ENCODE data around the gene COL27A1.

Gene COL27A1

DNA sequence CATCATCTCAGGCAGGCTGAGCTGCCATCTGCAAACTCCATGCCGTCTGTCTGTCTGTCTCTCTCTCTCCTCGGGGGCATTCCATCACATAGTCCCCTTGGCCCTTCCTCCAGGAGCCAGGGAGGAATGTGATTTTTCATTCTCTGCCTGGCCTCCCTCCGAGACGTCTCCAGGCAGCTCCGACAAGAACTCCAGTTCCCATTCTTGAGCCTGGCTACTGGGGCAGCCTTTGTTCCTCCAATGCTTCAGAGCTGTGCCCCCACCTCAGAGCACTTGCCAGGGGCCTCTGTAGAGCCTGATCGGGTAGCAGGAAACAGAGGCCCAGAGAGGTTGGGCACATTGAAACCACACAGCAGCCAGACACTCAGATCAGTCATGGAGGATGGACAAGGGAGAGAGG is 74.0 kb downstream of the COL27A1 start:
- DNase-seq = no peak

DNA sequence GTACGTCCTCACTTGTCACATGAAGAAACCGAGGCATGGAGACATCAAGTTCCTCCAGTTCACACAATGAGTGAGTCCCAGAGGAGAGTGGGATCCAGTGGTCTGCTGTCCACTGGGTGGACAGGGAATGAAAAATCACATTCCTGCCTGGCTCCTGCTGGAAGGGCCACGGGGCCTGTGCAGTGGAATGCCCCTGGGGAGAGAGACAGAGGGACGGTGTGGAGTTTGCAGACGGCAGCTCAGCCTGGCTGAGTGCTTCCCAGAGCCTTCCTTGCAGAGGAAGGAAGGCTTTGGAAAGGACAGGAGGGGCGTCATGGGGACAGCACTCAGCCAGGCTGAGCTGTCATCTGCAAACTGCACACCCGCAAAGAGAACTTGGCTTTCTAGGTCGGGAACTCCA is 74.7 kb downstream of the COL27A1 start:
- no peak for DNase-seq

DNA sequence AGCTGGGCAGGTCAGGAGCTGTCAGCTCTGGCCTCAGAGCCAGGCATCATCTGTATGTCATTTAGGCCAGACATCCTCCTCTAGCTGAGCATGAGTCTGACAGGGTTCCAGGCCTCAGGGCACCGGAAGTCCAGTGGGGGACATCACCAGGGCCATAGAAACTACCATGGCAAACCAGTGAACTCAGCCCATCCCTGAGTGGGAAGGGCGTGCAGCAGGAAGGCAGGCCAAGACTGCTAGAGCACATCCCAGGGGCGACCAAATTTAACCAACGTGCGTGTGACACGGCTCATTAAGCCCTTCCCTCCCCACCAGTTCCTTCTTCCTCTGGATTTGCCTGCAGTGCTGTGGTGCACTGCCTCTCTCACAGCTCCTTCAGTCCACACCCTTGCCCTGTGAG is 75.9 kb downstream of the COL27A1 start:
- DNase-seq = no peak

DNA sequence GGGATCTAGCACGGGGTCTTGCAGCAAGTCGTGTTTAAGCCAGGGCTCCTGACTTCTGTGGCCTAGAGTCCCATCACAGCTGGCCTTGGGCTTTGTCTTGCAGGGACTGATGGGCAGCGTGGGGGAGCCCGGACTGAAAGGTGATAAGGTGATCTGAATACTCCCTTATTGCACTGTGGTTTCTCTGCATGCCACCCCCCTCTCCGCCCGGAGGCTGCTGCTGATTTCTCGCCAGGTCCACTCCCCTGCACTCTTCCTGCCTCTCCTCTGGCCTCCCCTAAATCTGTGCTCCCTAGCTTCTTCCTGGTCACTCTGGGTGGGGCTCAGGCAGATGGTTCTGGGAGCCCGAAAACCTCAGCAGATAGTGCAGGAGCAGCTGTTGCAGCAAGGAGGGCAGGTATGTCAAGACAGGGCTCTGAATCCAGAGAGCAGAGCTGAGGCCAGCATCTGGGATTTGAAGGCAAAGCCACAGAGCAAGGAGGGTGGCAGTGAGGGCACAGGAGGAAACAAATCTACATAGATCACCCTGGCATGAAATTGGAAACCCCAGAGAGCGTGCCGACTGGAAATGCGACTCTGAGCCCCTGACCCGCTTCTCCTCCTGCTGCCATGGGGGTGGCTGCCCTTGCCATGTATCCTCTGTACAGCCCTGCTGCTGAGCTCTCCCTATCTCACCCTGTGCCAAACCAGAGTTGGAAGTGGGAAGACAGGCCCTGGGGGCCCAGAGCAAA is 76.5 kb downstream of the COL27A1 start:
- DNase-seq = no peak

DNA sequence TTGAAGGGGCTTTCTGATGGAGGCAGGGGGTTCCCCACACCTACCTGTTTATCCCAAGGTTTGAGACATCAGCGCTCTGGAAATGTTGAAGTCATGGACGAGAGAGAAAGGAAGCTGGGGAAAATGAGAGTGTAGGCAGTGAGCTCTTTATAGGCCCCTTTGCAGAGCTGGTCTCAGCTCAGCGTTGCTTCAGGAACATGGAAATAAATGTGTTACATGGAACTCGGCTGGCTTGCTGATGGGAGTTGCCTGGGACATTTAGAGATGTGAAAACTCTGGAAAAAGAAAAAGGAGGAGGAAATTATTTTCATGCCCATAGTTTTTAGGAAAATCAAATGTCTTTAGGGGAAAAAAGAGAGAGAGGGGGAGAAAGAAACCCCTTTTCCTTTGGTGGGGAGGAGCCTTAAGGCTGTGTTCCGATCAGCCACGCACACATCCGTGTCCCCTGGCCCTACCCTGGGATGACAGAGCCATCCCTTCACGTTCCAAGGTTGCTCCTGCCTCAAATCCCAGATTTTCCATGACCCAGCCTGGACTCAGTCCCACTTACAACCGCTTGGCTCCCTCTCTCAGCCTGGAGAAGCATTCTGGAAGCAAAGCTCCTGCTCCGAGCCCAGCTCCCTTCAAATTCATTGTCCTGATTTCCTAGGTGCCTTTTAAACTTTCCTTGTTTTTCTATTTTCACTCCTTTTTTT is 78.3 kb downstream of the COL27A1 start:
- DNase-seq = no peak

DNA sequence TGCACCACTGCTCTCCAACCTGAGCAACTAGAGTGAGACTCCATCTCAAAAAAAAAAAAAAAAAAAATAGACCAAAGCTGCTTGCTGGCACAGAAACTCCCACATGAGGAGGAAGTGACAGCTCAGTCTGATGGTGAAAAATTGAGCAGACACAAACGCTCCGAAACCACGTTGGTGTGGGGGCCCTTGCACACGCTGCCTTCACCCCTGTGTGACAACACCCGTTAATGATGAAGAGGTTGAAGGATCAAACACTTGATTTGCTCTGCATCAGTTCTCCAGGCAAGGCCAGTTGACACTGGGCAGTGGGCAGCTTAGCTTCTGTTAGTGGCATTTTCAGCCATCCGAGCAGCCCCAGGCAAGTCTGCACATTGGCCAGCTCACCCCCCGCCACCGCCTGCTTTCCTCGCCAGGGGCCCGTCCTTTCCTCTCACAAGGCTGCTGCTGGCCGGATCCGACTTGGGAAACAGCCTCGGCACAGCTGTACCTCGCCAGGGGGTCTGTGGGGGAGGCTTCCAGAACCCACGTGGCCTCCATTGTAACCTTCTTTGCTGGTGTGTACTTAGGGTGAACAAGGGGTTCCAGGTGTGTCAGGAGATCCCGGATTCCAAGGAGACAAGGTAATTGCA is 79.8 kb downstream of the COL27A1 start:
- DNase-seq = no peak

DNA sequence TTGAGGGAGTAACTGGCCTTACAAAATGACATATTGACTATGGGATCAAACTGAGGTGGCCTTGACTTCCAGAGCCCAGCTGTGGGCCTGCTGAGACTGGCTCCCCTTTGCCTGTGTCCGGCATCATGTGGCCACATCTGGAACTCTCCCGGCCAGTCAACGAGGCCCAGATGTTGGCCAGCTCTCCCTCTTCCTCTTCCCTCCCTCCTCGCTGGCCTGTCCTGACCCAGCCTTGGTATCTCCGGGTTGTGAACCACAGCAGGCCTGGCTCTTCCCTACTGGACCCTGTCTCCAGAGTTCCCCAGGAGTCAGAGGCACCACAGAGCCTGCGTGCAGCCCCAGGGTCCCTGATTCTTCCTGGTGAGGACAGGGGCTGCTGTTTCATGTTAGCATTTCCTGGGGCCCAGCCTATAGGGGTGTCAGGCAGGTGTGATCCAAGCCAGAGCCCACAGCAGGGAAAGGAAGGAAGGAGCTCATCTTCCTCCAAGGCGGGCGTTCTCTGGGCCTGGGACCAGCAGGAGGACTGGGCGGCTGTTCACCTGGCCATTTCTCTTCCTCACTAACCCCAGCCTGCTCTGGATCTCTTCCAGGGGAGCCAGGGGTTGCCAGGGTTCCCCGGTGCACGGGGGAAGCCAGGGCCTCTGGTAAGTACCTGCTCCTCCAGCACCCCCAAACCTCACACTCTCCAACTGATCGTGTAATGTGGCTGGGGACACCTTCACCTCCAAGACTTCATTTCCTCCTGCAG is 81.2 kb downstream of the COL27A1 start:
- no peak for DNase-seq

DNA sequence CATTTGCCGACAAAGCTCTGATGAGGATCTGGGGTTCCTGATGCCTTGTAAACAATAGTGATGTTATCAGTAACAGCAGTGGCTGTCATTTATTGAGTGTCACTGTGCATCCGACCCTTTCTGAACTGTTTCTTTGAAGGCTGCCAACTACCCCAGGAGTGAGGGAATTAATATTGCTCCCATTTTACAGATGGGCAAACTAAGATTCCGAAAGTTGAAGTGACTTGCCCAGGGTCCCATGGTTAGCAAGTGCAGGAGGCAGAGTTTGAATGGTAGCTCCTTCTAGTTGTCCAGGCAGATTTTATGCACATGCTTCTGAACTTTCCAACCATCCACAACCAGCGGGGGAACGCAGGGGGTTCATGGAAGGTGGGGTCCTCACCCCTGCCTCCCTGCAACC is 81.9 kb downstream of the COL27A1 start:
- no peak for DNase-seq

DNA sequence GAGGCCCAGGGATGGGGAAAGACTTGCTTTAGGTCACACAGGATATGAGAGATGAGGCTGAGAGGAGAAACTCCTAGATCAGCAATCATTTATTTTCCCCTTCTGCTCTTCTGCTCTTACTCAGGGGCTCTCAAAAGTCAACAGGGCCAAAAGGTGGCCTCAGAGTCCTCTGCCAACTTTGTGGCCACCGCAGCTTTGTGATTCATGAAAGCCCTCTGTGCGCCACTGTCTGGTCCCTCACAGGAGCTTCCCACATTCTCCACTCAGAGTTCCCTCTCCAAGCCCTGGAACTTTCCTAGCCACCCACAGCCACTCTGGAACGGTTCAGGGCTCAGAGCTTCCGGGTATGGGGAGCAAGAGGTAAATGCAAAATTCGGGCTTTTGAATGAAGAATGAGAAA is 82.4 kb downstream of the COL27A1 start:
- no peak for DNase-seq

DNA sequence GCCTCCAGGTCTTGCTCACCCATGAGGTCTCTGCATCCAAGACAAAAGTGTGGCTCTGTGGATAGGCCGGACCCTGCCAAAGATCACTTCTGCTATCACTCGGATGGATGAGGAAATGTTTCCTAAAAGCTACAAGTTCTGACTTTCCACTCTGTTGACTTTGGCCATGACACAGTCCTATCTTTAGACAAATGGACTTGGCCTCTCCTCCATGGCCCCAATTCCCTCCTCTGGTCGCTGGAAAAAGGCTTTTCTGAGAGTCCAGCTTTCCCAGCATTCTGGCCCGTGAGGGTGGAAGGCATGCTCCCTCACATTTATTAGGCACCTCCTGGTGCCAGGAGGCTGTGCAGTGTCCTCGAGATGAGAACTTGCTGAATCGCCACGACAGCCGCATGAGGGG is 83.1 kb downstream of the COL27A1 start:
- no peak for DNase-seq

DNA sequence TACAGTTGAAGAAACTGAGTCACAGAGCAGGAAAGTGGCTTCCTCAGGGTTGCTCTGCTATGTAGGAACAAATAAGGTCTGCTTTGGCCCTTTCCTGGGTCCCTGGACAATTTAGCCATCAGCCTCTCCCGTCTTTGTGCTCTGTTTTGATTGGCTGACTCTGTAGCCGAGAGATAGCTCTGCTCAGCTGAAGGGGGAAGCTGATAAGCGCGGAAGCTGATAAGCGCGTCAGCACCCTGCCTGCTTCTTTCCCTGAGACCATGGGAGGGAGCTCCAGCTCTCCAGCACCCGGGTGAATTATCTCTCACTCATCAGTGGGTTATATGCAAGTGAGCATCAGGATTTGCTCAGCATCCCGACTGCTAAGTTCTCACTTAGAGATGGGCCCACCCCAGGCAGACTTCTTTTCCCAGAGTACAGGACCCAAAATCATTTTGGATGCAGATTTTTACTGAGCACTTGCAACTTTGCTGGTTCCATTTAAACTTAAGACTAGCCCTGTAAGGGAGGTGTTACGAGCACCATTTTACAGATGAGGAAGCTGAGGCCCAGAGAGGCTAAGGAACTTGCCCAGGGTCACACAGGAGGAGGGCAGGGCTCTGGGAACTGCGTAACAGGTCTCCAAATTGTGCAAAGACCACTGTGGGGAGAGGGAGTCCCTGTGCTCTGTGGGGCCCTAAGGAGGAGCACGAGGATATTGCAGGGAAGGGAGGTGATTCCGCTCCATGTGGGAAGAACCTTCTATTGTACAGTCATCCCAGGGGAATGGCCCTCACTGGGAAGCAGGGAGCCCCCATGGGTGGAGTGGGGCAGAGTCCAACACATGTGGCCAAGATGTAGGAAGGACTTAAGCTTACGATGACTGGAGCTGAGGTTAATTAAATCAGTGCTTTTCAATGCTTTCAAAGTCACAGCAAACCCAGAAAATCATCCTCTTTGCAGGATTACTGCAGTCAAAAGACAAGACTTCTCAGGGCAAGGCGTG is 83.8 kb downstream of the COL27A1 start:
- no peak for DNase-seq

DNA sequence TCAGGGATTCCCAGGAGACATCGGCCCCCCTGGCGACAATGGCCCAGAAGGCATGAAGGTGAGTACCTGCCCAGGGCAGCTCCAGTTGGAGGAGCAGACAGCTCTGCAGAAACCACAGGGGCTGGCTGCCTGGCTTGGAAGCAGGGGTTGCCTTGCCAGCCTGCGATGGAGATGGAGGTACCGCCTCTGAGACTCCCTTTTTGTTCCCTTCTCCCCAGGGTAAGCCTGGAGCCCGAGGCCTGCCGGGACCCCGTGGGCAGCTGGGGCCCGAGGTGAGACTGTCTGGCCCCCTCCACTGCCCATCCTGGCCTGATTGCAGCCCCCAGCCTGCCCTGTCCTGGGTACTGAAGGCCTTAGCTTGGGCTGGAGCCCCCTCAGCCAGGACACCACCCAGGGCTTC is 84.9 kb downstream of the COL27A1 start:
- no peak for DNase-seq

DNA sequence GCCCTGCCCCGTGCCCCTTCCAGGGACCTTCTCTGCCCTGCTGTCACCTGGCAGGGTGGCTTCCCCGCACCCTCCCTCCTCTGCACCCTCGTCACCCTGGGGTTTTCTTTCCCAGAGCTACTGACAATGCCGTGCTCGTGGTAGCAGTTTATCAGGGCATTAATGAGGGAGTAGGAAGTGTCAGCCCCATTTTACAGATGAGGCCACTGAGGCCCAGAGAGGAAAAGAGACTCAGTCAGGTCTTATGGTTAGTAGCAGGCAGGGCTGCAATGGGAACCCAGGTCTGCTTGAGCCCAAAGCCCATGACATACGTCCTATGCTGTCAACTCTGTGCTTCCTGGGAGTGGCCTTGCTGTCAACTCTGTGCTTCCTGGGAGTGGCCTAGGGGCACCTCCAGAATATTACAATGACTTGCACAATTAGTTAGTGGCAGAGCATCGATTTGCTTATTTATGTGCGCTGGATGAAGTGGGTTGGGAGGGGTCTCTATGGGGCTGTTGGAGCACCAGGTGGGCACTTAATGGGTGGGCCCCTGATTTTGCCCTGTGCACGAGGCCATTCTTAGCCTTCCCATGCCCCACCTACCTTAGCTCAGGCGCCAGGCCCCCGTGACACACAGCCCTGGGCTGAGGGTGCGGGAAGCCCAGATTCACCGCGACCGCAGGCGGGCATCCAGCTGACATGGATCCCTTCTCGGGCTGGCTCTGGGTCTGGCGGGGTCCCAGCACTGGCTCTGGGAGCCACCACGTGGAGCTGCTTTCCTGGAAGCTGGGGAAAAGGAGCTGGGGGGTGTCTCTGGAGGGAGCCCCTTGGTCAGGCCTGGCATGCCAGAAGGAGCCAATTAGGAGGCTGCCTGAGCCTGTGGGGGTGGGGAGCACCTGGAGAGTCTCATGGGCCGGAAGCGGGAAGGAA is 85.6 kb downstream of the COL27A1 start:
- no peak for DNase-seq

DNA sequence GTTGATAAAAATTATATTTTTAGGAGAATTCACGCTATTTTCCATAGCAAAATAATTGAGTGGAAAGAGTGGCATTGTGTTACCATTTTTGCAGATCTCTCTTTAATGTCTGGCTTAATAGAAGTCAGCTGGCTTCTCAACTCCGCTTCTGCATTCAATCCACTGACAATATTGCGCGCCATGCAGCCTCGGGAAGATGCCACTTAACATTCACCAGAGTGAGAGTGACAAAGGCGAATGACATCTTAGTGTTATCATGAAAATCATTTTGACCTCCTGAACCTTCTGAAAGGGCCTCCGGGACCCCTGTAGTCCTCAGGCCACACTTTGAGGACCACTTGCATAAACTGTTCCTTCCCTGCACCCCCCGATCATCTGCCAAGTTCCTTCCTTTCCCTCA is 87.5 kb downstream of the COL27A1 start:
- no peak for DNase-seq

DNA sequence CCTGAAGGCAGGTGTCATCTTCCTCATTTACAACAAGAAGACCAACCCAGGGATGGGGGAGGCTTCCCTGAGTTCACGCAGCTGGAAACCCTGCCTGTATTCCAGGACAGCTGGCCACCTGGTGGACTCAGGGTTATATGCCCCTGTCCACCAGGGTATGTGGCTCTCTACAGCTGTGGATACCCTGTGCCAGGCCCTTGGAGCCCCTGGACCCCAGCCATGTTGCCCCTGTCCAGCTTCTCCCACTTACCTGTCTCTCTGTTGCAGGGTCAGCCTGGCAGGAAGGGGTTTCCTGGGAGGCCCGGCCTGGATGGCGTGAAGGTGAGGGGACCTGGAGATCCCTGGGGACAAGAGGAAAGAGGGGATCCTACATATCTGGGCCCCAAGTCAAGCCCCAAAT is 87.9 kb downstream of the COL27A1 start:
- DNase-seq = no peak

DNA sequence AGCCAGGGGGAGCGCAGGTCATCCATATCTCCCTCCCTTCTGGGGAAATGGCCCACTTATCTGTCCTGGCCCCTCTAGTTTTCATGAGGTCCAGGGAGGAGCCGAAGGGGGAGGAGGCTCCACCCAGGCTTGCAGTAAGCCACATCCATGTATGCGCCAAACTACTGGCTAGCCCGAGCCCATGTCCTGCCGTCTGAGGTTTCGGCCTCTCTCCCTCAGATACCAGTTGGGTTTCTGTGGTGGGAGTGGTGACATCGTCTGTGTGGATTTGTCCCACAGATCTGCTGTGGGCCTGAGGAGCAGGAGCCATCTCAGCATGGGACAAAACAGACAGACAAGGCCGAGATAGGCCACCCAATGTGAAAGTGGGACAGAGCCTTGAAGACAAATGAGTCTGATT is 89.2 kb downstream of the COL27A1 start:
- no peak for DNase-seq

DNA sequence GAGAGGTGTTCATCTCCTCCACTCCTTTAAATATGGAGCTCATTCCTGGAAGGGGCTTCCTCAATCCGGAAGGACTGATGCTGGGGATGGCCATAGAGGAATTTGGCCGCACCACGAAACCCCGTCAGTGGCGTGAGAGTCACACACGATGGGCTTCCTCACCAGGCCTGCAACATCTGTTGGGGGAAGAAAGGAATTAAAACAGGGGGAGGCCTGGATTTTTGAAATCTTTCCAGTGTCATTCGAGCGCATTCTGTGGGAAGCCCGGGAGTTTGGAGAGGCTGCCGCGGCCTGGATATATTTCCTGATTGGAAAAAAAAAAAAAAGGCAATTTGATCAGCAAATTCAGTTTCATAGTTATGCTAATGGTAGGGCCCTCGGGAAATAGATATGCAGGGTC is 91.2 kb downstream of the COL27A1 start:
- no peak for DNase-seq

DNA sequence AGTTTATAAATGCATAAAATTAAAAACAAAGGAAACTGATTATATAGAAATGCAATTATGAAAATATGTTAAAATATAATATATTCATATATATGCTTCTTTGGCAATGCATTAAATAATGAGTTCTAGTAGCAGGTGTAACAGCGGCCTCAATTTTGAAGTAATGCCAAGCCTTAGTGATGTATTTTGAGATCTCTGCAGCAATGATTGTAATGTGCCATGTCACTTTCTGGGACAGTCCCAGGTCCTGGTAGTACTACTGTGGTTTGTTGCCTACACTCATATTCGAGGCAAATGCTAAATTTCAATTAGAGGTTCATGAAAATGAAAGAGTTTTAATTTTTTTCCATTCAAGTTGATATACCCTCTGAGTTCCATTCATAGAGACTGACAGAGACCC is 91.7 kb downstream of the COL27A1 start:
- no peak for DNase-seq

DNA sequence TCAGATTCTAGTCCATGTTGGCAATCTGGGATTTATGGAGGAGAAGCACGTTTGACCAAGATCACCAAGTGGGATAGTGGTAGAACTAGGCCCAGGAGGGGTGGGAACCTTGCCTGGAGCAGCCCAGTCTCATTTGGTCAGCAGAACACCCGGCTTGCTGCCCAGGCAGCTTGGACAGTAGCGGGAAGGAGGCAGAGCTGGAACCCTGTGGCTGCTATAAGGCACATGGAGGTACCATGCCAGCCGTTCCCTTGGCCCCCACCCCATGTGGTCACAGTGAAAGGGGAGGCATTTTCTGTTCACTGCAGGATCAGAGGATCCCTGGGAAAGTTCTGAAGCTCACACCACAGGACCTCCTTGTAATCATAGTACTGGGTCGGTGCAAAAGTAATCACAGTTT is 92.2 kb downstream of the COL27A1 start:
- DNase-seq = no peak

DNA sequence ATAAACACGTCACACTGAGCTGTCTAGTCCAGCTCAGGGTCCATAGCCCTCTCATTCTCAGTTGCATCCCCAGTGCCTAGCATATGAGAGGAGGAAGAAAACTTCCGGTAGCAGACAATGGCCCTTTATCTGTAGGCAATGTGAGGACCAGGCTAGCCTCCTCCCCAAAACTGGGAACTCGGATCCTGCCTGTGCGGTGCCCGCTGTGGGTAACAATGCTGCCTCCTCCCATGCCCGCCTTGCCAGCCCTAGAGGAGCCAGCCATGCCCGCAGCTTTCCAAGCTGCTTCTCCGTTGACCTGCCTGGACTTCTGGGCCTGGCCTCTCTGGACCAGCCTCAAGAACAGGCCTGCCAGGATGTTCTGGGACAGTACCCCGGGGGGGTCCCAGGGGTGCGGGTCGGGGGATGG is 93.0 kb downstream of the COL27A1 start:
- DNase-seq = no peak

Measured in activated CD4-positive, alpha-beta T cell treated with anti-CD3 and anti-CD28 coated beads, Interleukin-2, amount 50 U/mL, for 48 hours (primary cell).